H1 (cell line): ENCODE results near the gene RNF114. TPM values are rescaled to one million over a fixed set of nuclear protein-coding genes. Genes with fewer than 3 reads are reported as not detected.

Experiments
- CTCF ChIA-PET: fragments of 300-600 bp; sonication (Branson Sonifier 250); formaldehyde crosslinking; loops from one replicate; lab custom pipeline; 2021; ENCODE audit not compliant: partially characterized antibody; lab: Charles Lee
- POLR2A ChIA-PET: fragments of 300-600 bp; sonication (Branson Sonifier 250); formaldehyde crosslinking; loops from one replicate; lab custom pipeline; 2021; ENCODE audit warnings: inconsistent platforms; ENCODE audit not compliant: partially characterized antibody; lab: Charles Lee
- DNase-seq, 2 experiments: peaks; one replicate each; pipeline versions ENCODE4 v3.0.0 to v3.0.0-alpha.2; 2010 to 2022; ENCODE audit warnings: low spot score in 2 of 2, low read depth in 1 of 2, mixed read lengths in 1 of 2
- FAIRE-seq: peaks from 2 replicates; lab custom pipeline; 2011; peaks lifted over from hg19 to GRCh38; lab: Jason Lieb, UNC
- H2AFZ ChIP-seq: 2 replicates; pipeline ENCODE4 v1.8.1; 2012; ENCODE audit warnings: low read length, inconsistent platforms
- H2AK5ac ChIP-seq: 2 replicates; pipeline ENCODE4 v1.6.1; 2013; ENCODE audit warnings: low read depth, low read length
- H2BK120ac ChIP-seq: replicated peaks from 2 replicates; pipeline ENCODE3; 2013; ENCODE audit warnings: low read depth, low read length, inconsistent platforms
- H2BK12ac ChIP-seq: 2 replicates; pipeline ENCODE4 v1.6.1; 2013; ENCODE audit warnings: low read depth, low read length
- H2BK15ac ChIP-seq: 2 replicates; pipeline ENCODE4 v1.6.1; 2013; ENCODE audit warnings: low read length
- H2BK20ac ChIP-seq: 2 replicates; pipeline ENCODE4 v1.6.1; 2013; ENCODE audit warnings: low read length
- H2BK5ac ChIP-seq: 2 replicates; pipeline ENCODE4 v1.6.1; 2013; ENCODE audit warnings: low read depth, low read length
- H3K14ac ChIP-seq: 2 replicates; pipeline ENCODE4 v1.6.1; 2013; ENCODE audit warnings: inconsistent platforms; ENCODE audit not compliant: insufficient read length
- H3K18ac ChIP-seq: 2 replicates; pipeline ENCODE4 v1.6.1; 2013; ENCODE audit warnings: low read length; ENCODE audit errors: extremely low read depth
- H3K23ac ChIP-seq: 2 replicates; pipeline ENCODE4 v1.6.1; 2013; ENCODE audit warnings: inconsistent platforms; ENCODE audit not compliant: insufficient read length
- H3K23me2 ChIP-seq: 2 replicates; pipeline ENCODE4 v1.6.1; 2013; ENCODE audit warnings: low read depth, low read length
- H3K27ac ChIP-seq: 2 replicates; pipeline ENCODE4 v1.6.1; 2011; ENCODE audit warnings: low read depth, low read length, inconsistent platforms
- H3K27me3 ChIP-seq, 4 experiments: replicated peaks in 1 of 4; 1 replicate in 1 of 4; 2 replicates in 3 of 4; pipeline versions ENCODE4 v1.6.1 to v1.8.1; 2011 to 2013; ENCODE audit warnings: low read length in 3 of 4, mild to moderate bottlenecking in 3 of 4, inconsistent platforms in 2 of 4, mixed read lengths in 2 of 4, moderate library complexity in 1 of 4; ENCODE audit not compliant: control insufficient read depth in 3 of 4, insufficient read depth in 3 of 4; ENCODE audit errors: extremely low read depth in 1 of 4
- H3K36me3 ChIP-seq, 4 experiments: 2 replicates each; pipeline versions ENCODE4 v1.6.1 to v1.8.1; 2011 to 2013; ENCODE audit warnings: mild to moderate bottlenecking in 4 of 4, low read length in 3 of 4, moderate library complexity in 2 of 4, control low read depth in 1 of 4, inconsistent platforms in 1 of 4; ENCODE audit not compliant: insufficient read depth in 4 of 4, control insufficient read depth in 2 of 4
- H3K4ac ChIP-seq: replicated peaks from 2 replicates; pipeline ENCODE3; 2013; ENCODE audit warnings: low read length, low read depth, mixed read lengths, inconsistent platforms; ENCODE audit not compliant: insufficient read length
- H3K4me1 ChIP-seq, 4 experiments: replicated peaks in 1 of 4; 1 replicate in 1 of 4; 2 replicates in 3 of 4; pipeline versions ENCODE4 v1.6.1 to v1.8.1; 2011 to 2013; ENCODE audit warnings: low read length in 3 of 4, inconsistent platforms in 2 of 4, mixed read lengths in 1 of 4; ENCODE audit not compliant: insufficient read depth in 4 of 4, control insufficient read depth in 3 of 4
- H3K4me2 ChIP-seq, 2 experiments: 2 replicates each; pipeline versions ENCODE4 v1.6.1 to v1.8.1; 2011 to 2013; ENCODE audit warnings: low read depth in 2 of 2, low read length in 2 of 2, control low read depth in 1 of 2, inconsistent platforms in 1 of 2, mild to moderate bottlenecking in 1 of 2; ENCODE audit not compliant: insufficient read depth in 1 of 2
- H3K4me3 ChIP-seq, 4 experiments: fragments of 200-600, 300-600 bp in 1 of 4; sonication (generic), shearing (Covaris generic), sonication (Bioruptor Twin) in 1 of 4; 2 replicates each; pipeline versions ENCODE4 v1.5.1 to v1.8.1; 2011 to 2016; ENCODE audit warnings: low read length in 4 of 4, low read depth in 3 of 4, control low read depth in 2 of 4, inconsistent platforms in 2 of 4, mild to moderate bottlenecking in 2 of 4, mixed read lengths in 1 of 4, moderate library complexity in 1 of 4; ENCODE audit not compliant: insufficient read depth in 2 of 4; ENCODE audit errors: extremely low read depth in 1 of 4
- H3K56ac ChIP-seq: replicated peaks from 2 replicates; pipeline ENCODE3; 2013; ENCODE audit warnings: low read depth, mild to moderate bottlenecking, mixed read lengths, low read length, inconsistent platforms; ENCODE audit not compliant: insufficient read length
- H3K79me1 ChIP-seq: 2 replicates; pipeline ENCODE4 v1.6.1; 2013; ENCODE audit warnings: low read depth, low read length, control low read depth
- H3K79me2 ChIP-seq, 2 experiments: 2 replicates each; pipeline versions ENCODE4 v1.6.1 to v1.8.1; 2012 to 2013; ENCODE audit warnings: low read length in 2 of 2, mild to moderate bottlenecking in 2 of 2, inconsistent platforms in 1 of 2; ENCODE audit not compliant: insufficient read depth in 2 of 2, control insufficient read depth in 1 of 2
- H3K9ac ChIP-seq, 4 experiments: replicated peaks in 1 of 4; 1 replicate in 1 of 4; 2 replicates in 3 of 4; pipeline versions ENCODE4 v1.6.1 to v1.8.1; 2011 to 2013; ENCODE audit warnings: low read depth in 3 of 4, low read length in 3 of 4, control low read depth in 2 of 4, mild to moderate bottlenecking in 2 of 4, moderate library complexity in 2 of 4, inconsistent platforms in 1 of 4; ENCODE audit errors: extremely low read depth in 1 of 4
- H3K9me3 ChIP-seq, 2 experiments: 2 replicates each; pipeline versions ENCODE4 v1.6.1 to v1.8.1; 2012 to 2013; ENCODE audit warnings: mild to moderate bottlenecking in 2 of 2, moderate library complexity in 2 of 2, control low read depth in 1 of 2, inconsistent platforms in 1 of 2, low read depth in 1 of 2, low read length in 1 of 2, mixed read lengths in 1 of 2; ENCODE audit not compliant: insufficient read depth in 2 of 2
- H4K20me1 ChIP-seq, 2 experiments: replicated peaks in 1 of 2; 2 replicates each; pipeline versions ENCODE3 to v1.8.1; 2011 to 2013; ENCODE audit warnings: inconsistent platforms in 2 of 2, low read length in 2 of 2, mild to moderate bottlenecking in 1 of 2; ENCODE audit not compliant: insufficient read depth in 2 of 2, control insufficient read depth in 1 of 2
- H4K5ac ChIP-seq: 2 replicates; pipeline ENCODE4 v1.6.1; 2013; ENCODE audit warnings: low read length, low read depth, mixed read lengths, inconsistent platforms; ENCODE audit not compliant: insufficient read length
- H4K8ac ChIP-seq: 2 replicates; pipeline ENCODE4 v1.8.0; 2013; ENCODE audit warnings: mild to moderate bottlenecking, moderate library complexity, low read length, inconsistent platforms; ENCODE audit not compliant: insufficient read depth; ENCODE audit errors: extremely low read depth
- H4K91ac ChIP-seq: replicated peaks from 2 replicates; pipeline ENCODE3; 2013; ENCODE audit warnings: low read length, mixed read lengths, inconsistent platforms; ENCODE audit not compliant: insufficient read length
- CHD2 ChIP-seq: IDR thresholded peaks from 2 replicates; pipeline ENCODE4 v1.6.1; 2012; ENCODE audit warnings: low read length, improper control_type of control experiment
- CTCF ChIP-seq, 3 experiments: IDR thresholded peaks; 1 replicate in 2 of 3; 2 replicates in 1 of 3; pipeline versions ENCODE4 v1.5.1 to v1.6.1; 2011; ENCODE audit warnings: low read length in 3 of 3, mild to moderate bottlenecking in 3 of 3, inconsistent platforms in 2 of 3, low read depth in 1 of 3, moderate library complexity in 1 of 3; ENCODE audit not compliant: insufficient read depth in 1 of 3; ENCODE audit errors: control extremely low read depth in 1 of 3
- E2F6 ChIP-seq: IDR thresholded peaks from 2 replicates; pipeline ENCODE4 v1.6.1; 2012; ENCODE audit warnings: inconsistent platforms
- HDAC6 ChIP-seq: IDR thresholded peaks from one replicate; pipeline ENCODE4 v1.7.1; 2012; ENCODE audit warnings: low read depth, mild to moderate bottlenecking, inconsistent platforms, low read length, moderate library complexity
- JUND ChIP-seq: IDR thresholded peaks from 2 replicates; pipeline ENCODE4 v1.6.1; 2011; ENCODE audit warnings: mild to moderate bottlenecking, improper control_type of control experiment, low read length
- RNF2 ChIP-seq: fragments of 200-900, 300-1000 bp; sonication (generic); IDR thresholded peaks from 2 replicates; pipeline ENCODE4 v1.7.1; 2016; ENCODE audit warnings: borderline replicate concordance, low read depth, mild to moderate bottlenecking, antibody characterized with exemption, low read length; ENCODE audit not compliant: poor library complexity, severe bottlenecking; ENCODE audit errors: missing control alignments
- WGBS, 2 experiments: shearing (Covaris generic) in 1 of 2; methylation state at CpG; one replicate each; pipeline versions ENCODE4 v1.1.6 to v1.1.7; 2013 to 2015; ENCODE audit warnings: low lambda C conversion rate in 2 of 2, mixed read lengths in 2 of 2, inconsistent platforms in 1 of 2, low coverage in 1 of 2, missing lambda C conversion rate in 1 of 2; ENCODE audit not compliant: insufficient replicate concordance in 2 of 2, insufficient coverage in 1 of 2, insufficient read length in 1 of 2; ENCODE audit errors: extremely low coverage in 1 of 2, missing lambda C conversion rate in 1 of 2; 5-methylcytosine and 5-hydroxymethylcytosine counted together
- polyA plus RNA-seq, 7 experiments: library from polyadenylated mRNA; depleted of rRNA in 3 of 7; stranded (reverse) in 5 of 7; unstranded in 2 of 7; fragments of >200 nt in 5 of 7; fragments of 200-250 nt in 2 of 7; gene quantifications; 1 replicate in 5 of 7; 2 replicates in 1 of 7; 4 replicates in 1 of 7; pipeline versions ENCODE4 v1.2.1 to v1.2.3, GENCODE V29; 2011 to 2013; ENCODE audit warnings: missing spikeins in 2 of 7, mixed read lengths in 2 of 7
- total RNA-seq: library from RNA; stranded (reverse); fragmentation: NEBNext Ultra II Directional; extraction: Animal tissue kit (Norgen Biotek cat#: 25700); gene quantifications from 2 replicates; pipeline ENCODE4 v1.2.1, GENCODE V29; 2021

RNF114 gene
- total and polyA plus RNA-seq, 2 of the 8 experiments (the other 6 are each of a cell fraction or from before 2014, with no cell fraction given): 81.7 to 89.9 TPM

- Histone ChIP-seq H3K56ac (no peak overlapping the region), H3K4me1 (peaks cover 22 to 63% (median 48%) of the 10 kb centered on the region in 4 experiments), H3K9me3 (no peaks in the 10 kb centered on the region), H4K5ac (no peak overlapping the region), H3K23me2 (peaks cover 12% of the 10 kb centered on the region), H3K23ac (no peak overlapping the region), H3K4me3 (peak overlapping the region in 2 of 4 experiments; percentile 3 to 33; a peak in 2 of 8 replicates), H2AK5ac (no peak overlapping the region), H2BK120ac (no peak overlapping the region), H2BK20ac (no peak overlapping the region), H3K27ac (no peak overlapping the region), H4K8ac (no peak overlapping the region), H4K91ac (no peak overlapping the region), H3K79me1 (peaks cover 2% of the 10 kb centered on the region; the same call in 1 of the 2 replicates), H2BK15ac (no peak overlapping the region), H3K9ac (no peak overlapping the region; a peak in 1 of 7 replicates), H3K14ac (no peak overlapping the region), H3K4ac (no peak overlapping the region), H3K4me2 (peak overlapping the region; percentile 50 to 59), H2AFZ (no peak overlapping the region), H3K27me3 (peaks cover 0 to 16% (median 13%) of the 10 kb centered on the region in 4 experiments; a peak in 6 of 7 replicates), H3K36me3 (peaks cover 0 to 25% (median 0%) of the 10 kb centered on the region in 4 experiments; a peak in 1 of 8 replicates), H2BK5ac (0 out of 2 replicates have a peak overlapping the region, but pooled peaks have one; percentile 24), H4K20me1 (peaks cover 2 to 4% of the 10 kb centered on the region in 2 experiments), H3K79me2 (peaks cover 0 to 8% of the 10 kb centered on the region in 2 experiments; a peak in 2 of 4 replicates), H2BK12ac (0 out of 2 replicates have a peak overlapping the region, but pooled peaks have one; percentile 9), H3K18ac (no peak overlapping the region)
- POLR2A ChIA-PET: interaction anchor here (1.4 to 15.6 kb wide), 5 partner anchors 25 to 167 kb away, joined by 3 to 287 read pairs (median 12); no protein-coding TSS in a partner anchor
- DNase-seq (no peak), FAIRE-seq (no peak)
- 81% methylated on average over 6 of the region's 6 CpGs; no CpG with 5 or more reads in 1 of the 2 experiments for WGBS, 2 experiments
- CTCF ChIA-PET: interaction anchor here (1.2 to 21.7 kb wide), 3 partner anchors 8 to 83 kb away, joined by 3 to 514 read pairs (median 3); no protein-coding TSS in a partner anchor
- TF ChIP-seq E2F6 (no peak), CHD2 (no peak), JUND (no peak), CTCF (IDR thresholded peaks at IDR 0.05; ENCODE audit: control extremely low read depth in 1 of 3, insufficient read depth in 1 of 3, low read depth in 1 of 3, low read length in 3 of 3) (no peak), HDAC6 (no peak), RNF2 (no peak)
Observed at GRCh38 chr20:49985157-49985556, 49.0 kb downstream of the RNF114 start.
